SK-N-SH (cell line): ENCODE data around the gene TESMIN. TPM values are rescaled to one million over a fixed set of nuclear protein-coding genes. Genes with fewer than 3 reads are reported as not detected.

ENCODE experiments used
- CTCF ChIA-PET: fragments of 300-600, 350-600 bp; formaldehyde crosslinking; extraction: SDS; loops from one replicate; lab custom pipeline; 2021; lab: Yijun Ruan, JAX
- POLR2A ChIA-PET: fragments of 350-600 bp; sonication (Branson Sonifier 250); formaldehyde crosslinking; extraction: SDS; loops from one replicate; lab custom pipeline; 2020; ENCODE audit warnings: antibody characterized with exemption, inconsistent platforms; lab: Yijun Ruan, JAX
- DNase-seq: peaks from one replicate; pipeline ENCODE4 v3.0.0; 2012
- H2AFZ ChIP-seq: fragments of 200-600 bp; sonication (generic); 2 replicates; pipeline ENCODE4 v1.8.1; 2016; ENCODE audit warnings: antibody characterized with exemption, mild to moderate bottlenecking, low read depth
- H3F3A ChIP-seq: fragments of 200-600 bp; sonication (generic); replicated peaks from 2 replicates; pipeline ENCODE3; 2016; ENCODE audit warnings: antibody characterized with exemption, mild to moderate bottlenecking; ENCODE audit not compliant: insufficient read depth
- H3K27ac ChIP-seq, 2 experiments: fragments of 200-500 bp in 1 of 2; fragments of 200-600 bp in 1 of 2; sonication (Bioruptor generic) in 1 of 2; sonication (generic), shearing (Covaris generic) in 1 of 2; 2 replicates each; pipeline versions ENCODE4 v1.5.1 to v1.6.1; 2014 to 2016; ENCODE audit warnings: low read depth in 2 of 2, inconsistent platforms in 1 of 2, low read length in 1 of 2, mild to moderate bottlenecking in 1 of 2, mixed read lengths in 1 of 2
- H3K27me3 ChIP-seq: fragments of 200-600 bp; sonication (generic), shearing (Covaris generic); 2 replicates; pipeline ENCODE4 v1.6.1; 2016; ENCODE audit warnings: mixed run types; ENCODE audit not compliant: insufficient read depth
- H3K36me3 ChIP-seq, 2 experiments: fragments of 200-500 bp in 1 of 2; fragments of 200-600 bp in 1 of 2; sonication (Bioruptor generic) in 1 of 2; sonication (generic) in 1 of 2; replicated peaks in 1 of 2; 2 replicates each; pipeline versions ENCODE3 to v1.5.1; 2014 to 2016; ENCODE audit warnings: low read length in 1 of 2, mild to moderate bottlenecking in 1 of 2; ENCODE audit not compliant: insufficient read depth in 2 of 2, control insufficient read depth in 1 of 2
- H3K4me1 ChIP-seq, 2 experiments: fragments of 200-500 bp in 1 of 2; fragments of 200-600 bp in 1 of 2; sonication (Bioruptor generic) in 1 of 2; sonication (generic), shearing (Covaris generic) in 1 of 2; 2 replicates each; pipeline versions ENCODE4 v1.5.1 to v1.6.1; 2014 to 2016; ENCODE audit warnings: low read depth in 1 of 2, low read length in 1 of 2, mixed run types in 1 of 2; ENCODE audit not compliant: insufficient read depth in 2 of 2, control insufficient read depth in 1 of 2
- H3K4me2 ChIP-seq: fragments of 200-600 bp; sonication (generic), shearing (Covaris generic); 2 replicates; pipeline ENCODE4 v1.6.1; 2017; ENCODE audit warnings: mixed run types
- H3K4me3 ChIP-seq, 2 experiments: fragments of 200-500 bp in 1 of 2; fragments of 200-600 bp in 1 of 2; sonication (Bioruptor generic) in 1 of 2; sonication (generic), shearing (Covaris generic) in 1 of 2; 2 replicates each; pipeline versions ENCODE4 v1.5.1 to v1.8.1; 2014 to 2016; ENCODE audit warnings: low read depth in 2 of 2, inconsistent platforms in 1 of 2, low read length in 1 of 2, mild to moderate bottlenecking in 1 of 2, mixed read lengths in 1 of 2, moderate library complexity in 1 of 2
- H3K79me2 ChIP-seq: fragments of 200-600 bp; sonication (generic); 2 replicates; pipeline ENCODE4 v1.8.1; 2017; ENCODE audit warnings: mild to moderate bottlenecking; ENCODE audit not compliant: insufficient read depth
- H3K9ac ChIP-seq: fragments of 200-600 bp; sonication (generic); 2 replicates; pipeline ENCODE4 v1.6.1; 2017; ENCODE audit warnings: mixed run types
- H3K9me2 ChIP-seq: fragments of 200-600 bp; sonication (generic); 2 replicates; pipeline ENCODE4 v1.6.1; 2017; ENCODE audit warnings: mixed run types
- H3K9me3 ChIP-seq: fragments of 200-600 bp; sonication (generic); 2 replicates; pipeline ENCODE4 v1.6.1; 2017; ENCODE audit warnings: mixed run types, mild to moderate bottlenecking, moderate library complexity
- H4K20me1 ChIP-seq: fragments of 200-600 bp; sonication (generic); 2 replicates; pipeline ENCODE4 v1.6.1; 2017; ENCODE audit warnings: mild to moderate bottlenecking, mixed run types; ENCODE audit not compliant: insufficient read depth
- EP300 ChIP-seq, 2 experiments: IDR thresholded peaks; 2 replicates each; pipeline versions ENCODE4 v1.4.0 to v1.6.1; 2012; ENCODE audit warnings: borderline replicate concordance in 1 of 2, low read depth in 1 of 2, low read length in 1 of 2
- FOSL2 ChIP-seq: IDR thresholded peaks from 2 replicates; pipeline ENCODE4 v1.4.0; 2012; ENCODE audit warnings: low read depth, mild to moderate bottlenecking, moderate library complexity, borderline replicate concordance
- FOXJ3 ChIP-seq: sonication (generic); formaldehyde crosslinking; IDR thresholded peaks from 2 replicates; pipeline ENCODE4 v1.5.1; 2020; ENCODE audit warnings: mild to moderate bottlenecking, missing genetic modification reagents
- JUND ChIP-seq: IDR thresholded peaks from 2 replicates; pipeline ENCODE4 v1.4.0; 2012
- MEF2A ChIP-seq: IDR thresholded peaks from 2 replicates; pipeline ENCODE4 v1.4.0; 2012; ENCODE audit warnings: low read depth, borderline replicate concordance
- MXI1 ChIP-seq: IDR thresholded peaks from 2 replicates; pipeline ENCODE4 v1.6.1; 2012; ENCODE audit warnings: mild to moderate bottlenecking, low read depth, low read length, improper control_type of control experiment
- NFIC ChIP-seq: IDR thresholded peaks from 2 replicates; pipeline ENCODE4 v1.4.0; 2012; ENCODE audit warnings: borderline replicate concordance
- NRF1 ChIP-seq: IDR thresholded peaks from 2 replicates; pipeline ENCODE4 v1.6.1; 2012; ENCODE audit warnings: low read depth, mild to moderate bottlenecking, low read length
- RCOR1 ChIP-seq: fragments of 150-350 bp; IDR thresholded peaks from 2 replicates; pipeline ENCODE4 v1.6.1; 2017; ENCODE audit warnings: antibody characterized with exemption, low read length
- RFX5 ChIP-seq: IDR thresholded peaks from 2 replicates; pipeline ENCODE4 v1.6.1; 2012; ENCODE audit warnings: mild to moderate bottlenecking, improper control_type of control experiment, low read length
- RXRA ChIP-seq: IDR thresholded peaks from 2 replicates; pipeline ENCODE4 v1.4.0; 2012; ENCODE audit warnings: low read depth, mild to moderate bottlenecking, borderline replicate concordance
- SIN3A ChIP-seq: IDR thresholded peaks from 2 replicates; pipeline ENCODE4 v1.6.1; 2012; ENCODE audit warnings: low read depth, mild to moderate bottlenecking, low read length, moderate library complexity, borderline replicate concordance
- SMC3 ChIP-seq: IDR thresholded peaks from 2 replicates; pipeline ENCODE4 v1.6.1; 2012; ENCODE audit warnings: low read depth, low read length, improper control_type of control experiment
- TEAD4 ChIP-seq: IDR thresholded peaks from 2 replicates; pipeline ENCODE4 v1.4.0; 2012; ENCODE audit warnings: mild to moderate bottlenecking, borderline replicate concordance; ENCODE audit not compliant: insufficient read depth
- WGBS: methylation state at CpG from one replicate; pipeline ENCODE4 v1.1.6; 2017; ENCODE audit warnings: low lambda C conversion rate; 5-methylcytosine and 5-hydroxymethylcytosine counted together
- polyA plus RNA-seq, 3 experiments: library from polyadenylated mRNA; depleted of rRNA; stranded (reverse); fragments of >200 nt; gene quantifications; 2 replicates each; pipeline ENCODE4 v1.2.3, GENCODE V29; 2012
- TF ChIP-seq, protein P1 (sequence below): IDR thresholded peaks from 2 replicates; pipeline ENCODE4 v1.4.0; 2012; ENCODE audit warnings: low read depth, borderline replicate concordance
- TF ChIP-seq, protein P2 (sequence below): IDR thresholded peaks from 2 replicates; pipeline ENCODE4 v1.6.1; 2012; ENCODE audit warnings: mild to moderate bottlenecking, low read depth, low read length, moderate library complexity
- TF ChIP-seq, protein P3 (sequence below): IDR thresholded peaks from 2 replicates; pipeline ENCODE4; 2012
- TF ChIP-seq, protein P4 (sequence below): IDR thresholded peaks from 2 replicates; pipeline ENCODE4 v1.4.0; 2012; ENCODE audit warnings: low read depth
- TF ChIP-seq, protein P5 (sequence below): fragments of 200-600 bp; sonication (generic); IDR thresholded peaks from 2 replicates; pipeline ENCODE4 v1.6.1; 2017; ENCODE audit warnings: antibody characterized with exemption, mild to moderate bottlenecking, moderate library complexity
- TF ChIP-seq, protein P6 (sequence below): fragments of 150-350 bp; IDR thresholded peaks from 2 replicates; pipeline ENCODE4 v1.6.1; 2016; ENCODE audit warnings: mild to moderate bottlenecking, low read depth, low read length

TESMIN gene
- polyA plus RNA-seq, 1 of the 3 experiments (the other 2 are of a cell fraction), result 3.5 TPM

DNA sequence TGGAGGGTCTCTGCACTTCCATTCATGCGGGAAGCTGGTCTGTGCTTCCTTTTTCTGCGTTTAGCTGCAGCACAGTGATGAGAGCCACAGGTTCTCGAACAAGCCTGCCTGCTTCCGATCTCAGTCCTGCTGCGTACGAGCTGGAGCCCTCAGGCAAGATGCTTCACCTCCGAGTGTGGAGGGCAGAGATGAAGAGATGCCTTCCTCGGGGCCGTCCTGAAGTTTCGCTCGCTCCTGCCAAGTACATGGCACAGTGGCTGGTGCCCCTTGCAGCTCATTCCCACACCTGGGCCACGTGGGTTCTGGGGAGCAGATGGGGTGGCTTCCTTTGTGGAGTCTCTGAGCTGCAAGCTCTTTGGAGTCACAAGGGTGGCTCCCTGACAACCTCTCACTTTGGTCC, 19.5 kb upstream of the TESMIN start:
- TF ChIP-seq, protein P1, sequence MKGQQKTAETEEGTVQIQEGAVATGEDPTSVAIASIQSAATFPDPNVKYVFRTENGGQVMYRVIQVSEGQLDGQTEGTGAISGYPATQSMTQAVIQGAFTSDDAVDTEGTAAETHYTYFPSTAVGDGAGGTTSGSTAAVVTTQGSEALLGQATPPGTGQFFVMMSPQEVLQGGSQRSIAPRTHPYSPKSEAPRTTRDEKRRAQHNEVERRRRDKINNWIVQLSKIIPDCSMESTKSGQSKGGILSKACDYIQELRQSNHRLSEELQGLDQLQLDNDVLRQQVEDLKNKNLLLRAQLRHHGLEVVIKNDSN, result no peak
- TF ChIP-seq SMC3 (no peak), FOXJ3 (CRISPR knock-in tag) (no peak), MXI1 (no peak), EP300 (IDR thresholded peaks at IDR 0.05; ENCODE audit: borderline replicate concordance in 1 of 2, low read depth in 1 of 2, low read length in 1 of 2) (no peak), TEAD4 (no peak), RFX5 (no peak)
- TF ChIP-seq, protein P2, sequence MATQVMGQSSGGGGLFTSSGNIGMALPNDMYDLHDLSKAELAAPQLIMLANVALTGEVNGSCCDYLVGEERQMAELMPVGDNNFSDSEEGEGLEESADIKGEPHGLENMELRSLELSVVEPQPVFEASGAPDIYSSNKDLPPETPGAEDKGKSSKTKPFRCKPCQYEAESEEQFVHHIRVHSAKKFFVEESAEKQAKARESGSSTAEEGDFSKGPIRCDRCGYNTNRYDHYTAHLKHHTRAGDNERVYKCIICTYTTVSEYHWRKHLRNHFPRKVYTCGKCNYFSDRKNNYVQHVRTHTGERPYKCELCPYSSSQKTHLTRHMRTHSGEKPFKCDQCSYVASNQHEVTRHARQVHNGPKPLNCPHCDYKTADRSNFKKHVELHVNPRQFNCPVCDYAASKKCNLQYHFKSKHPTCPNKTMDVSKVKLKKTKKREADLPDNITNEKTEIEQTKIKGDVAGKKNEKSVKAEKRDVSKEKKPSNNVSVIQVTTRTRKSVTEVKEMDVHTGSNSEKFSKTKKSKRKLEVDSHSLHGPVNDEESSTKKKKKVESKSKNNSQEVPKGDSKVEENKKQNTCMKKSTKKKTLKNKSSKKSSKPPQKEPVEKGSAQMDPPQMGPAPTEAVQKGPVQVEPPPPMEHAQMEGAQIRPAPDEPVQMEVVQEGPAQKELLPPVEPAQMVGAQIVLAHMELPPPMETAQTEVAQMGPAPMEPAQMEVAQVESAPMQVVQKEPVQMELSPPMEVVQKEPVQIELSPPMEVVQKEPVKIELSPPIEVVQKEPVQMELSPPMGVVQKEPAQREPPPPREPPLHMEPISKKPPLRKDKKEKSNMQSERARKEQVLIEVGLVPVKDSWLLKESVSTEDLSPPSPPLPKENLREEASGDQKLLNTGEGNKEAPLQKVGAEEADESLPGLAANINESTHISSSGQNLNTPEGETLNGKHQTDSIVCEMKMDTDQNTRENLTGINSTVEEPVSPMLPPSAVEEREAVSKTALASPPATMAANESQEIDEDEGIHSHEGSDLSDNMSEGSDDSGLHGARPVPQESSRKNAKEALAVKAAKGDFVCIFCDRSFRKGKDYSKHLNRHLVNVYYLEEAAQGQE, result no peak
- TF ChIP-seq, protein P3, sequence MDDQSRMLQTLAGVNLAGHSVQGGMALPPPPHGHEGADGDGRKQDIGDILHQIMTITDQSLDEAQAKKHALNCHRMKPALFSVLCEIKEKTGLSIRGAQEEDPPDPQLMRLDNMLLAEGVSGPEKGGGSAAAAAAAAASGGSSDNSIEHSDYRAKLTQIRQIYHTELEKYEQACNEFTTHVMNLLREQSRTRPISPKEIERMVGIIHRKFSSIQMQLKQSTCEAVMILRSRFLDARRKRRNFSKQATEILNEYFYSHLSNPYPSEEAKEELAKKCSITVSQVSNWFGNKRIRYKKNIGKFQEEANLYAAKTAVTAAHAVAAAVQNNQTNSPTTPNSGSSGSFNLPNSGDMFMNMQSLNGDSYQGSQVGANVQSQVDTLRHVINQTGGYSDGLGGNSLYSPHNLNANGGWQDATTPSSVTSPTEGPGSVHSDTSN, result no peak
- TF ChIP-seq, protein P4, sequence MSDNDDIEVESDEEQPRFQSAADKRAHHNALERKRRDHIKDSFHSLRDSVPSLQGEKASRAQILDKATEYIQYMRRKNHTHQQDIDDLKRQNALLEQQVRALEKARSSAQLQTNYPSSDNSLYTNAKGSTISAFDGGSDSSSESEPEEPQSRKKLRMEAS, result no peak
- peaks cover 39 to 58% of the 10 kb centered on the region in 2 experiments for H3K36me3 ChIP-seq
- no peaks in the 10 kb centered on the region for H3K9me2 ChIP-seq
- H3K4me2 ChIP-seq, result no peak overlapping the region
- H3K27ac ChIP-seq, result no peak overlapping the region
- no peaks in the 10 kb centered on the region for H4K20me1 ChIP-seq
- no peaks in the 10 kb centered on the region for H3F3A ChIP-seq
- H3K4me1 ChIP-seq, result no peaks in the 10 kb centered on the region
- no peak for DNase-seq
- no peak overlapping the region for H2AFZ ChIP-seq
- ChIA-PET POLR2A (no interaction called here), CTCF (interaction anchor here (1.1 to 1.3 kb wide), 3 partner anchors 27 to 187 kb away, joined by 4 to 7 read pairs (median 4); no protein-coding TSS in a partner anchor)
- no peak overlapping the region for H3K4me3 ChIP-seq
- H3K9ac ChIP-seq, result no peak overlapping the region
- H3K79me2 ChIP-seq, result no peaks in the 10 kb centered on the region
- 94% methylated on average over 11 of the region's 12 CpGs for WGBS
- H3K27me3 ChIP-seq, result no peaks in the 10 kb centered on the region
- H3K9me3 ChIP-seq, result no peaks in the 10 kb centered on the region

DNA sequence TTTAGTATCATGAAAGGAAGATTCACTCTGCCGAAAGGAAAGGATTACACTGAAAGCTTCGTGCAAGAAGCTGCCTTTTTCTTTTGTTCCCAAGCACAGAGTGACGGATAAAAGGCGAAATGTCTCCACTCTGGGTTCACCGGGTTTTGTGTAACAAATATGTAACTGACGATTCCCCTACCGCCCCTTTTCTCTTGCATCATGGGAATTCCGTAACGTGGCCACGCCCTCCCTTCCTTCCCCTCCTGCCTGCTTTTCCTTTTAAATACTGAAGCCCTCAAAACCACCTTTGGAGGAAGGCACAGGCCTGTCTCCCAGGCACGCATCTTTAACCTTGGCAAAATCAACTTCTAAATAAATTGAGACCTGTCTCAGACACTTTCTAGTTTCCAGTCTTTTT, 16.4 kb upstream of the TESMIN start:
- Histone ChIP-seq H4K20me1 (no peaks in the 10 kb centered on the region), H3K9ac (no peak overlapping the region), H3K36me3 (peaks cover 28 to 40% of the 10 kb centered on the region in 2 experiments), H3K4me1 (peaks cover 0 to 20% of the 10 kb centered on the region in 2 experiments; a peak in 1 of 4 replicates), H3K27me3 (no peaks in the 10 kb centered on the region), H3F3A (no peaks in the 10 kb centered on the region), H3K9me2 (no peaks in the 10 kb centered on the region), H3K9me3 (no peaks in the 10 kb centered on the region), H3K27ac (no peak overlapping the region), H3K4me2 (no peak overlapping the region), H3K4me3 (no peak overlapping the region), H3K79me2 (no peaks in the 10 kb centered on the region), H2AFZ (no peak overlapping the region)
- ChIA-PET POLR2A (no interaction called here), CTCF (interaction anchor here (1.6 kb wide), 1 partner anchor 30 kb away, joined by 7 read pairs; no protein-coding TSS in a partner anchor)
- no peak for DNase-seq
- 93% methylated on average over 11 of the region's 11 CpGs for WGBS
- TF ChIP-seq MEF2A (no peak), SIN3A (no peak), NFIC (no peak), EP300 (IDR thresholded peaks at IDR 0.05; ENCODE audit: borderline replicate concordance in 1 of 2, low read depth in 1 of 2, low read length in 1 of 2) (no peak), RXRA (no peak), FOSL2 (no peak), TEAD4 (no peak), RFX5 (no peak), RCOR1 (no peak), JUND (no peak), FOXJ3 (CRISPR knock-in tag) (no peak), NRF1 (no peak)
- TF ChIP-seq, protein P5, sequence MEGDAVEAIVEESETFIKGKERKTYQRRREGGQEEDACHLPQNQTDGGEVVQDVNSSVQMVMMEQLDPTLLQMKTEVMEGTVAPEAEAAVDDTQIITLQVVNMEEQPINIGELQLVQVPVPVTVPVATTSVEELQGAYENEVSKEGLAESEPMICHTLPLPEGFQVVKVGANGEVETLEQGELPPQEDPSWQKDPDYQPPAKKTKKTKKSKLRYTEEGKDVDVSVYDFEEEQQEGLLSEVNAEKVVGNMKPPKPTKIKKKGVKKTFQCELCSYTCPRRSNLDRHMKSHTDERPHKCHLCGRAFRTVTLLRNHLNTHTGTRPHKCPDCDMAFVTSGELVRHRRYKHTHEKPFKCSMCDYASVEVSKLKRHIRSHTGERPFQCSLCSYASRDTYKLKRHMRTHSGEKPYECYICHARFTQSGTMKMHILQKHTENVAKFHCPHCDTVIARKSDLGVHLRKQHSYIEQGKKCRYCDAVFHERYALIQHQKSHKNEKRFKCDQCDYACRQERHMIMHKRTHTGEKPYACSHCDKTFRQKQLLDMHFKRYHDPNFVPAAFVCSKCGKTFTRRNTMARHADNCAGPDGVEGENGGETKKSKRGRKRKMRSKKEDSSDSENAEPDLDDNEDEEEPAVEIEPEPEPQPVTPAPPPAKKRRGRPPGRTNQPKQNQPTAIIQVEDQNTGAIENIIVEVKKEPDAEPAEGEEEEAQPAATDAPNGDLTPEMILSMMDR, result no peak
- TF ChIP-seq, protein P6, sequence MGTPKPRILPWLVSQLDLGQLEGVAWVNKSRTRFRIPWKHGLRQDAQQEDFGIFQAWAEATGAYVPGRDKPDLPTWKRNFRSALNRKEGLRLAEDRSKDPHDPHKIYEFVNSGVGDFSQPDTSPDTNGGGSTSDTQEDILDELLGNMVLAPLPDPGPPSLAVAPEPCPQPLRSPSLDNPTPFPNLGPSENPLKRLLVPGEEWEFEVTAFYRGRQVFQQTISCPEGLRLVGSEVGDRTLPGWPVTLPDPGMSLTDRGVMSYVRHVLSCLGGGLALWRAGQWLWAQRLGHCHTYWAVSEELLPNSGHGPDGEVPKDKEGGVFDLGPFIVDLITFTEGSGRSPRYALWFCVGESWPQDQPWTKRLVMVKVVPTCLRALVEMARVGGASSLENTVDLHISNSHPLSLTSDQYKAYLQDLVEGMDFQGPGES, result no peak
